Measurements from ENCODE around the gene OPTC. TPM values are rescaled to one million over a fixed set of nuclear protein-coding genes. Genes with fewer than 3 reads are reported as not detected.
"Not testable (repeated sequence)": the region's sequence is repeated elsewhere in the genome, so short reads cannot be mapped to it uniquely, and the experiment has no call there.

The OPTC gene
- polyA plus RNA-seq, 1 donor, result not detected

GRCh38 chr1:203465146-203465798 is 28.7 kb upstream of the OPTC start:
- DNase-seq (ENCODE audit: low read depth), result no peak

GRCh38 chr1:203465948-203466347 is 28.0 kb upstream of the OPTC start:
- DNase-seq (ENCODE audit: low read depth), result no peak

GRCh38 chr1:203466906-203467549 is 26.9 kb upstream of the OPTC start:
- not testable (repeated sequence) for DNase-seq (ENCODE audit: low read depth)

GRCh38 chr1:203467550-203467921 is 26.4 kb upstream of the OPTC start:
- no peak for DNase-seq (ENCODE audit: low read depth)

GRCh38 chr1:203468326-203468725 is 25.6 kb upstream of the OPTC start:
- no peak for DNase-seq (ENCODE audit: low read depth)

- no peak for DNase-seq (ENCODE audit: low read depth)
Measured at GRCh38 chr1:203470240-203470639, 23.7 kb upstream of the OPTC start.

GRCh38 chr1:203471841-203472240 is 22.1 kb upstream of the OPTC start:
- no peak for DNase-seq (ENCODE audit: low read depth)

- no peak for DNase-seq (ENCODE audit: low read depth)
Measured at GRCh38 chr1:203473281-203473680, 20.7 kb upstream of the OPTC start.

- DNase-seq (ENCODE audit: low read depth), result no peak
Measured at GRCh38 chr1:203473781-203474305, 20.1 kb upstream of the OPTC start.

GRCh38 chr1:203475012-203475981 is 18.7 kb upstream of the OPTC start, which contains the start of gene PRELP:
PRELP (plus strand) TSS chr1:203475806; CDS start chr1:203483185, 7,379 bp downstream.
- DNase-seq (ENCODE audit: low read depth), result peak; percentile 34

- no peak for DNase-seq (ENCODE audit: low read depth)
Measured at GRCh38 chr1:203476216-203476814, 17.6 kb upstream of the OPTC start.

GRCh38 chr1:203477748-203478147 is 16.2 kb upstream of the OPTC start:
- no peak for DNase-seq (ENCODE audit: low read depth)

GRCh38 chr1:203478231-203478630 is 15.7 kb upstream of the OPTC start:
- no peak for DNase-seq (ENCODE audit: low read depth)

GRCh38 chr1:203478986-203479385 is 15.0 kb upstream of the OPTC start:
- no peak for DNase-seq (ENCODE audit: low read depth)

GRCh38 chr1:203479646-203480045 is 14.3 kb upstream of the OPTC start:
- DNase-seq (ENCODE audit: low read depth), result no peak

- DNase-seq (ENCODE audit: low read depth), result no peak
Measured at GRCh38 chr1:203480084-203480483, 13.9 kb upstream of the OPTC start.

GRCh38 chr1:203480525-203481084 is 13.3 kb upstream of the OPTC start:
- DNase-seq (ENCODE audit: low read depth), result no peak

- DNase-seq (ENCODE audit: low read depth), result no peak
Measured at GRCh38 chr1:203481196-203481595, 12.8 kb upstream of the OPTC start.

- no peak for DNase-seq (ENCODE audit: low read depth)
Measured at GRCh38 chr1:203486618-203487370, 7.2 kb upstream of the OPTC start.

- no peak for DNase-seq (ENCODE audit: low read depth)
Measured at GRCh38 chr1:203488539-203488938, 5.4 kb upstream of the OPTC start.

GRCh38 chr1:203490607-203491006 is 3.3 kb upstream of the OPTC start:
- no peak for DNase-seq (ENCODE audit: low read depth)

All from forelimb muscle (tissue), 1 donor.